HepG2 (cell line): ENCODE results near the gene RNASE8.

Experiments used
- CREB1 ChIP-seq, 2 experiments: fragments of 450-650 bp in 1 of 2; IDR thresholded peaks; 2 replicates each; pipeline ENCODE4 v1.6.1; 2016 to 2017; ENCODE audit warnings: control low read depth in 1 of 2, mild to moderate bottlenecking in 1 of 2, missing compliant biosample characterization in 1 of 2, missing genetic modification characterization in 1 of 2
- POLR2A ChIP-seq, 2 experiments: IDR thresholded peaks; 2 replicates each; pipeline ENCODE4 v1.6.1; 2011; ENCODE audit warnings: low read depth in 2 of 2, low read length in 2 of 2, mild to moderate bottlenecking in 1 of 2, moderate library complexity in 1 of 2; ENCODE audit not compliant: insufficient read depth in 1 of 2

GRCh38 chr14:21015312-21015711, 42.3 kb upstream of the RNASE8 start:
- TF ChIP-seq POLR2A (IDR thresholded peaks at IDR 0.05; ENCODE audit: insufficient read depth in 1 of 2, low read depth in 2 of 2, low read length in 2 of 2) (no peak), CREB1 (IDR thresholded peaks at IDR 0.05) (no peak), CREB1 (CRISPR knock-in tag; IDR thresholded peaks at IDR 0.05) (no peak)
